HG02943 (cell line): ENCODE measurements around the gene BEGAIN.

Experiments
- ATAC-seq: cut with Tn5 transposase; IDR thresholded peaks from one replicate; pipeline ENCODE4 v1.9.1; 2021; ENCODE audit warnings: mild to moderate bottlenecking, low read depth, moderate library complexity; ENCODE audit not compliant: unreplicated experiment

Gene BEGAIN, protein sequence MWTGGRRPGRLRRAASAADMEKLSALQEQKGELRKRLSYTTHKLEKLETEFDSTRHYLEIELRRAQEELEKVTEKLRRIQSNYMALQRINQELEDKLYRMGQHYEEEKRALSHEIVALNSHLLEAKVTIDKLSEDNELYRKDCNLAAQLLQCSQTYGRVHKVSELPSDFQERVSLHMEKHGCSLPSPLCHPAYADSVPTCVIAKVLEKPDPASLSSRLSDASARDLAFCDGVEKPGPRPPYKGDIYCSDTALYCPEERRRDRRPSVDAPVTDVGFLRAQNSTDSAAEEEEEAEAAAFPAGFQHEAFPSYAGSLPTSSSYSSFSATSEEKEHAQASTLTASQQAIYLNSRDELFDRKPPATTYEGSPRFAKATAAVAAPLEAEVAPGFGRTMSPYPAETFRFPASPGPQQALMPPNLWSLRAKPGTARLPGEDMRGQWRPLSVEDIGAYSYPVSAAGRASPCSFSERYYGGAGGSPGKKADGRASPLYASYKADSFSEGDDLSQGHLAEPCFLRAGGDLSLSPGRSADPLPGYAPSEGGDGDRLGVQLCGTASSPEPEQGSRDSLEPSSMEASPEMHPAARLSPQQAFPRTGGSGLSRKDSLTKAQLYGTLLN

DNA sequence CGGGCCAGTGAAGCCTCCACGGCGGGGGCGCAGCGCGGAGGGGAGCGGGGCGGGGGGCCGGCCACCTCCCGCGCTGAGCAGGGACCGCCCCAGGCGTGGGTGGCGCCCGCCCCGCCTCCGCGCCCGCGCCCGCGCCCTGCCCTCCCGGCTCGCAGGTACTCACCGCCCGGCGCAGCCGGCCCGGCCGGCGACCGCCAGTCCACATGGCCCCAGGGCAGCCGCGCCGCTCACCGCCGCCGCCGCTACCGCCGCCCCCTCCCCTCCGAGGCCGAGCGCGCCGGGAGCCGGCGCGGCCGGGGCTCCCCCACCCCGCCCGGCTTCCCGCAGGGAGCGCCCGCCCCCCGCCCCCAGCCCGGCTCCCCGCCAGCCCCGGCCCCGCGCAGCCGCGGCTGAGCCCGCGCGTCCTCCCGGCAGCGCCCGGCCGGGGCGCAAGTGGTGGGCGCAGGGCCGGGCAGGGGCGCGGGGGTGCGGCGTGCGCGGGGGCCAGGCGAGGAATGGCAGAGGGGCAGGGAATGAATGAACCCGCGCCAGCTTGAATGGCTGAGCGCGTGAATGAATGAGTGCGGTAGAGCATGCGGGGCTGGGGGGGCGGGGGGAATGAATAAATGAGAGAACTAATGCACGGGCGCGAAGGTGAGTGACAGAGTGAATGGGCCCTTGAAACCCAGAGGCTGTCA, at the start of gene BEGAIN:
TSS of gene BEGAIN (minus strand) at position 332 of the 677 bp plus-strand sequence. CDS start at position 205, 127 bp downstream.
- ATAC-seq: no peak

DNA sequence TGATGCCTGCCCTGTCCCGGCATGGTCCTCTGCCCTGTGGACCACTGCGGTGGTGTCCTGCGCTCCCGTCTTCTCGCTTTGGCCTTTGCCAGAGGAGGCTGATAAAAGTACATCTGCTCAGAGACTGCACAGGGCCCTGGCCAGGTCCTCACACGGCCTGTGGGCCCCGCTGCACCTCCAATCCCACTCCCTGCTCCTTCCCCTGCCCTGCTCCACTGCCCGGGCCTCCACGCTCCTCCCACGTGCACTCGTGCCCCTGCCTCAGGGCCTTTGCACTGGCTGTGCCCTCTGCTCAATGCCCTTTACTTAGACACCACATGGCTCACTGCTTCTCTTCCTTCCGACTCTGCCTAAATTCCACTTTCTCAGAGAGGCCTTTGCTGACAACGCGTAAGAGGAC, 49.3 kb upstream of the BEGAIN start:
- ATAC-seq: no peak

DNA sequence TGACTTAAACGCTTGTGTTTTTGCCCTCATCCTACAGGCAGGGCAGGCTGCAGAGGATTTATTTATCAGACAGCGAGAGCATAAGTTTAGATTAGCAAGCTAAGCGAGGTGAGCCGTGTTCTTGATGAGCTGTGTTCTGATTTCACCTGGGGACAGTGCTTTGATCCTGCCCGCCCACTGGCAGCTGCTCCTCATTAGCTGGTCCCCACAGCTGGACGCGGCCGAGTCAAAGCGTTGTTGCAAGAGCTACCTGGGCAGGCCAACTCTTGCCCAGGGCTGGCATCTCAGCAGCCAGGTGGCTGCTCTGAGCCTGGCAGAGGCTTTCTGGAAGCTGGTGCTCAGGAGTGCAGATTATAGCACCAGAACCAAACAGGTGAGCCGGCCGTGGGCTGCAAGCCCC, 46.8 kb upstream of the BEGAIN start:
- no peak for ATAC-seq

DNA sequence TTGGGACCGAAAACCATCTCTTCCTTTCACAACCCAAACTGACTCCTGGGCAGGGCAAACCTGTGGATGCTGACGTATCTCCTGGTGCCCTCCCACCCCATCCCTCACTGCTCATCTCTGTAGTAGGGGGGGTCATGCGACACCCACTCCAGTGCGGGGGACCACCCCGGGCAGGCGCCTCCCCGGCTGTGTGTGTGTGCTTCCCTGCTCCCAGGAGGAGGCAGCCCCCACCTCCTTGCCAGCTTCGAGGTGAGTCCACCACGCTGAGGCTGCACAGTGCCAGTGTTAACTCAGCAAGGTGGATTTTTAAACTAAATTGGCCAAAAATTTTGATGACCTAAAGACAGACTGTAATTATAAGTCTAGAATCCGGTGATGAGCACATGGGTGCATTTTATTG, 46.2 kb upstream of the BEGAIN start:
- ATAC-seq: no peak

DNA sequence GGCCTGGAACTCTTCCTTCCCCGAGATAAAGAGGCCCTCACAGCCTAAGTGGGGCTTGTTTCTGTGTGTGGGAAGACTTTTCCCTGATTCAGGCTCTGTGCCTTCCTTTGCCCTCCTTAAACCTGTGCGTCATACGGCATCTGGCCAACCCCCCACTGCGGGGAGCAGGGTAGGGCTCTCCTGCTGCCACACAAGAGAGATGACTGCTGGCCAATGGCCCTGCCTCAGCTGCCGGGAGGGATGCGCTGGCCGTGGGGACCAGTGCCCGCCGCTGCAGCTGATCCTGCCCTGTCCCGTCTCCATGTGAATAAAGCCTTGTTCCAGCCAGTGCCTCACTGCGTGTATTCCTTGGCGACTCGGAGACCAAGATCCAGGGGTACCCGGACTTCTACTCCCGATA, 42.5 kb upstream of the BEGAIN start:
- no peak for ATAC-seq

DNA sequence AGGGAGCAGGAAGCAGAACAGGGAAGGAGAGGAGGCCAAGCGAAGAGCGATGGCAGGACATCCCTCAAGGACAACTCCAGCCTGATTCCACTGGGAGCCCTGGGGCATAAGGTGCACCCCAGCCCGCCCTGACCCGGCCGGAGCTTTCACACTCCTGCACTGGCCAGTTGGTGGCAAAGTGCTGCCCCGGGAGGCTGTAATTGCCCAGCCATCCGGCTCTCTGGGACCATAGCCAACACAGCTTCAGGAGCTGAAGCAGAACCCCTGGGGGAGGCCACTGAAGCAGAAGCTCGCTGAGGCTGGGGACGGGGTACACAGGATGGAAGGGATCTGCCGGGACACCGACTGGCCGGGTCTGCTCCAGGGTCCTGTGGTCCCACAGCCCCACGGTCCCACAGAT, 41.9 kb upstream of the BEGAIN start:
- no peak for ATAC-seq

DNA sequence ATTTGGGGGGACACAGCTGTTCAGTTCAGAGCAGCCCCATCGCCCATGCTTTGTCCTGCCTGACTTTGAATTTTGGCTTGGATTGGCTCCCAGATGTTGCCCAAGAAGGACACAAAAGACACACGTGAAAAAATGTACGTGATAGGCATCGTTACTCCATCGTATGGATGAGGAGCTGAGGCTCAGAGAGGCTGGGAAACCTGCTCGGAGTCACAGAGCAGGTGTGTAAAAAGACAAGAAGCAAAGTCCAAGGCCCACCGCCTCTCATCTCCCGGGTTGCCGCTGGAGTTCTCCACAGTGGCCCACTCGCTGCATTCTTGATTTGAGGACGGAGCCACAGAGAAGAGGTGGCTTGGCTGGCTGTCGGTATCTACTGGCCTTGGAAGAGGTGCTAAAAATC, 41.0 kb upstream of the BEGAIN start:
- no peak for ATAC-seq

DNA sequence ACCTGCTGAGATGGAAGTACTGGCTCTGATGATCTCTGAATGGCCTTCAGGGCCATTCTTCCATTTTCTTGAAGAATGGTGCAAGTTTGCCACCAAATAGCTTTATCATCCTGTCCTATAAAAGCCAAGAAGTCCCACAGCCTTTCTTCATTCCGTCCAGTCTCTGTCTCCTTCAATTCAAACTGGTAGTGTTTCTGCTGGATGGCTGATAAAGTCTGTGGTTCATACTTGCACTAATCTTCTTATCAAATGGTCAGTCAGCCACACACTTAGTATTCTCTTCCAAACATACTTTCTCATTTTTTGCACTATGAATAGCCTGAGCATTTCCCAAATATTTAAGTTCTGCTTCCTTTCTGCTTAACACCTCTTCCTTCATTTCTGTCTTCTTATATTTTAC, 39.4 kb upstream of the BEGAIN start:
- ATAC-seq: no peak

DNA sequence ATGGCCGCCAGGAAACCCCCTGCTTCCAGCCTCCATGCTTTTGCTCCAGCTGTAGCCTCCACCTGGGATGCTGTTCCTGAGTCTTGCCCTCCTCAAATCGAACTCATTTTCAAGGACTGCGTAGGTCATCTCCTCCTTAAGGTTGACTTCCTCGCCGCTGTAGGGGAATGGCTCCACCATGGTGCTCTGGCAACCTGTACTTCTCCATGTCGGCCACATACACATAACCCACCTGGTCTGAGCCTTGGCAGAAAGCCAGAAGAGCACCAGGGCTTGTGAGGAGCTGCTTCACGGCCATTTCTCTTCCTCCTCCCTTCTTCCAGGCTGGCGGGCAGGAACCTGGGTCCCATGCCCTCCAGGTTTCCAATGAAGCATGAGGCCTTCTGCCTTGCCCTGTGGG, 36.7 kb upstream of the BEGAIN start:
- ATAC-seq: no peak

DNA sequence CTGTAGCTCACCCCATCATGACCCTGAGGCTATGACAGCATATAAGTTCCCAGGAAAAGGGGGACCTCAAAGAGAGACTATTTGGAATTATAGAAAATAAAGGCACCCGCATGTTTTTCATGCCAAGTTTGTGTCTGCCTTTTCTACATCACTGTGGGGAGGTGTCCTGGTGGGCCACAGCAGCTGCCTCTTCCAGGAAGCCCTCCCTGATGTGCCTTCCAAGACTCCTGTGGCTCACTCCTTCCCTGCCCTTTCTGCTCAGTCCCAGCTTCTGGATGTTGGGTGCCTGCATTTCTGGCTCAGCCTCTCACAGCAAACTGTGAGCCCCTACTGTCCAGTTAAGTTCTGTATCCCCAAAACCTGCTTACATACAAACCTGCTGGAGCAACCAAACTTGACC, 36.3 kb upstream of the BEGAIN start:
- no peak for ATAC-seq

DNA sequence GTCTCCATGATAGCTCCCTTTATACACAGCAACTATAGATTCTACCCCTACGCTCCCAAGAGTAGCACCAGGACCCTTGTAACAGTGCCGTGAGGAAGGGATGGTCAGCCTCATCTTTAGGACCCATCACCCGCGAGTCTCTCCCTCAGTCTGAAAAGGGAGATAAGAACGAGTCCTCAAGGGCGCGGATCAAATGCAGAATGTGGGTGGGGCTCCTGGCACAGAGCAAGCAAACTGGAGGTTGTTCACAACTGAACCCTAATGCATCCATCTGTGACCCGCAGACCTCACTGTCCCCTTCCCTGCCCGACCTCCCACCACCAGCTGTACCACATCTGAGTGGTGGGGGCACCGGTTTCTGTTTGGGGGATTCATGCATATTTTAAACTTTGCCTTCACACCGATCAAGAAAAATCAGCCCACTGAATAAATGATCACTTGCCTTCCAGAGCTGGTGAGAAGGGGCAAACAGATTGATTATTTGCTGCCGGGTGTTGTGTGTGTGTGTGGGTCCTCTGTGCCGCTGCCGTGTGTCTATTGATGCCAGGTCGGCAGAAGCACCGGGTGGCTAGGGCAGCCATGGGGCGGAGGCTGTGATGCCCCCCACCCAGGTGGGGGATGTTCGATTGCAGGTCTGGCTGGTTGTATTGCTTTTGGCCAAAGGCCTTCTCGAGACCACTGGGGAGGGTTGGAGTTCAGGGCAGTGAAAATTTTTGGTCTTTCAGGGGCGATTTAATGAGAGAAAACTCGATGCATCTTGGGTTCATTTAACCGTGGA, 35.7 kb upstream of the BEGAIN start:
- no peak for ATAC-seq

DNA sequence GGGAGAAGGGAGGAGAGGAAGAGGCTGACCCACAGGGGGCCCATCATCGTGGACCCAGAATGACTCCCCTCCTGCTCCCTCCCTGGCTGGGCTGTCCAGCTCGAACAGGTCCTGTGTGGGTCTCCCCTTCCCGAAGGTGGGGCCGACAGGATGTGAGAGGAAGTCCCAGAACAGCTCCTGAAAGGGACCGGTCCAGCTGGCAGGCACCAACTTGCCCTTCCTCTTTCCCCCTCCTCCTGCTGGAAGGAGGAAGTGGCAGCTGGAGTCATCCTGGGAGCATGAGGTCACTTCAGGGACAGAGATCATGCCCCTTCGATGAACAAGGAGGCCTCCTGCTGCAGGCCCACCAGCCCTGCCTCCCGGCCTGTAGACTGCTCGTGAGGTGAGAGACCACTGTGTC, 35.0 kb upstream of the BEGAIN start:
- no peak for ATAC-seq

DNA sequence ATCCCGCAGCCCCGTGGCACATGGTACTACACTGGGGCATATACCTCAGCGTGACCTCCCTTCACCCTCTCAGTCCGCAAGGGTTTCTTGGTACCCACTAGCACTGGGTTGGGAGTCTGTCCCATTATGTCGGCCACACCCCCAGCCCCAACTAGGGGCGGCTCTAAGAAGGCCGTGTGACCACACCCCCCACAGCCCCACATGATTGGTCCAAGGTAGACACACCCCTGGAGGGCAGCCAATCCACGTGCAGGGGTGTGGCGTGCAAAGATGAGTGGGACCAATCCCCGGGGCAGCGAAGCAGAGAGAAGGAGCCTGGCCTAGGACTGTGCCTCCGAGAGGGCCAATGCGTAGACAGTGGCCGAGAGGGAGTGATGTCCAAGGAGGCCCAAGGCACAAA, 34.6 kb upstream of the BEGAIN start:
- ATAC-seq: no peak

DNA sequence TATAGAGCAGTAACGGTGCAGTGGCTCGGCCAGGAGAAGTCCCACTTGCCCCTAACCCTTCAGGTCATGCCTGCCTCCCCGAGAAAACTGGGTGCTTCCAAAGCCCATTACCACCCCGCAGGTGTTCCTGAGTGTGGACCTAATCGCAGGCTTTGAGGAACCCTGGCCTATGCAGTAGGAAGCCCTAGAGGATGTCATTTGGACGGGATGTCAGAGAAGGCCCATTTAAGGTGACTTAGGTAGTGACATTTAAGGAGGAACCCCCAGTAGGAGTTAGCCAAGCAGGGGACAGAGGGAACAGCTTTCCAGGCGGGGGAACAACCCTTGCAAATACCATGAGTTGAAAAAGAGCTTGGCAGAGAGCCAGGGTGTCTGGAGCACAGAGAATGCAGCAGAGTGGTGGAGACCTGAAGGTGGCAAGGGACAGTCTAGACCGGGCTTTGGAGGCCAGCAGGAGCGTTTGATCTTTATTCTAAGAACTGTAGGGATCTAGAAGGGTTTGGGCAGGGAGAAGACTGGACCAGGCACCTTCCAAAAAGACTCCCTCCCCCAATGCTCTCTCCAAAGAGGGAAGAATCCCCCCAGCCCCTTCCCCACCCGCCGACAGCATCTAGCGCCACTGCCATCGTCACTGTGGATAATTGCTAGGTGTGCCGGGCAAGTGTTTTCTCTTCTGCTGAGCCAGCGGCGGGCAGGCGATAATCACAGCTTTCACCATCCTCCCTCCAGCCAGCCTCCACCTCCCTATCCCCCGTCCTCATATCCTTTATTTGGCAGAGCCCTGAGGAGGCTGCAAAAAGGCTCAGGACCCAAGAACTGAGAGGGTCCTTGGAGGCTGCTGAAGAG, 33.3 kb upstream of the BEGAIN start:
- no peak for ATAC-seq

DNA sequence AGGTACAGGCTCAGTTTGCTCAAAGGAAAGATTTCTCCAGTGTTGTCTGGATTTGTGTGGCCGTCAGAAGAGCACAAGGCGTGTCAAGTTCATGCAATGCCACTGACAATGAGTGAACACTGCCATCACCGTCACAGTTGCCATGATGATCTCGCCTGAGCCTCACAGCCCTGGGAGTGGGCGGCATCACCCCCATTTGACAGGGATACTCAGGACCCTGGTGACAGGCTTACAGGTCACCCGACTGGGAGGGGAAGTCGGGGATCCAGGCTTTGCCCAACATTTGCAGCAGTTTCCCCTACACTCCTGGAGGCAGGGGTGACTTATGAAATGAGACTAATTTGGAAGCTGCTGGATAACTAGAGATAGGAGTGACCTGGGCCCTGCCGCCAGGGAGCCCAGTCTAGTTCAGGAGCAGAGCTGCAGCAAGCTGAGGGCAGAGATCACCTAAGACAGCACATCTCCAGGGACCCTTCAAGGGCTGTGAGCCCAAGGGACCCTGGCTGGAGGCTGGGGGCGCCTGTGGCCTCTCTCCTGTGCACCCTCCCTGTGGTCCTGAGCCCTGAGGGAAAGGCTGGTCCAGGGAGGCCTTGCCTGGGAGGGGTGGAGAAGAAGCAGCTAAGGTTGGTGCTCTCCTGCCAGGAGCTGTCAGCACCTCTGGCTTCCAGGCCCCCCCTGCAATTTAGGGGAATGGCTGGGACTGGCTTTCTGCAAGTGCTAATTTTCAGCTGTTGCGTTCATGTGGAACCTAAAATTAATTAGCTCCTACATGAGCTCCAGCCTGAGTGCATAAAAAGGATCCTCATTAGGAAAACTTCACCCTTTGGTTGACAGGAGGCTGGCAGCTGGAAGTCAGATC, 32.4 kb upstream of the BEGAIN start:
- no peak for ATAC-seq

DNA sequence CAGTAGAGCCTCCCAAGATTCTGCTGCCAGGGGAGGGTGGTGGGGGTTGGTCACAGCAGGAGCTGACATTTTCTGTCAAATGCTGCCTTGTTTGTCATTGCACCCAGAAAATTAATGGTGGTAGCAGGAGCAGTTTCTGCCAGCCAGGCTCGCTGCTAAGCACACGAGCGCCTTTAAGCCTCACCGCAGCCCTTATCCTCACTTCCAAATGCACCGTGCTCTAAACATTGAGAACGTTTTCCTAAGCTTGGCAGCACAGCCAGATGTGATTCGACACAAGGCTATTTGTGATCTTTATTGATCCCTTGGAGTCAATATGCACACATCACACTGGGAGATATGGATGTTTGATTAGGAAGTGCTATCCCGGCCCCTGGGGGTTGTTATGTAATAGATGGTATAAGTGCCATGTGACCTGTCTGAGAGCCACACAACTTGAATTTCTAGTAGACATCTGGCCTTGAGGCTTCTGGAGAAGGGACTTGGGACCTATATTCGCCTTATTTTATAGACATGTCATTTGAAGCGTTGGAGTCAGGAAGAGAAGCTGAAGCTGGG, 31.6 kb upstream of the BEGAIN start:
- ATAC-seq: no peak

DNA sequence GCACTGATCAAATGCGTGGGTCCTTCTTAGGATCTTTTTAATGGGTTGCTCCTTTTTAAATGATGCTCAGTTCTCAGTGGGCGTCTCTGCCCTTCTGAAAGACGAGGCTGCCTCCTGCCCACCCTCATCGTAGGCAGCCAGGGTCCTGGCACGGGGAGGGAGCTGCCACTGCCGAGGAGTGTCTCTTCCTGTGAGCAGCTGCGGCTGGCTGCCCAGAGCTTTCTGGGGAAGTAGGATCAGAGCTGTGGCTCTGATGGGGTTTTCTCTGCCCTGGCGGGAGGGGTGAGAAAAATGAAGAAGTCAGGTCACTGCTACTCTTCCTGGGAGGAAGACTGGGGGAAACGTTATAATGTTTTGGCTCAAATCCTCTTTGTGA, 31.1 kb upstream of the BEGAIN start:
- ATAC-seq: no peak

DNA sequence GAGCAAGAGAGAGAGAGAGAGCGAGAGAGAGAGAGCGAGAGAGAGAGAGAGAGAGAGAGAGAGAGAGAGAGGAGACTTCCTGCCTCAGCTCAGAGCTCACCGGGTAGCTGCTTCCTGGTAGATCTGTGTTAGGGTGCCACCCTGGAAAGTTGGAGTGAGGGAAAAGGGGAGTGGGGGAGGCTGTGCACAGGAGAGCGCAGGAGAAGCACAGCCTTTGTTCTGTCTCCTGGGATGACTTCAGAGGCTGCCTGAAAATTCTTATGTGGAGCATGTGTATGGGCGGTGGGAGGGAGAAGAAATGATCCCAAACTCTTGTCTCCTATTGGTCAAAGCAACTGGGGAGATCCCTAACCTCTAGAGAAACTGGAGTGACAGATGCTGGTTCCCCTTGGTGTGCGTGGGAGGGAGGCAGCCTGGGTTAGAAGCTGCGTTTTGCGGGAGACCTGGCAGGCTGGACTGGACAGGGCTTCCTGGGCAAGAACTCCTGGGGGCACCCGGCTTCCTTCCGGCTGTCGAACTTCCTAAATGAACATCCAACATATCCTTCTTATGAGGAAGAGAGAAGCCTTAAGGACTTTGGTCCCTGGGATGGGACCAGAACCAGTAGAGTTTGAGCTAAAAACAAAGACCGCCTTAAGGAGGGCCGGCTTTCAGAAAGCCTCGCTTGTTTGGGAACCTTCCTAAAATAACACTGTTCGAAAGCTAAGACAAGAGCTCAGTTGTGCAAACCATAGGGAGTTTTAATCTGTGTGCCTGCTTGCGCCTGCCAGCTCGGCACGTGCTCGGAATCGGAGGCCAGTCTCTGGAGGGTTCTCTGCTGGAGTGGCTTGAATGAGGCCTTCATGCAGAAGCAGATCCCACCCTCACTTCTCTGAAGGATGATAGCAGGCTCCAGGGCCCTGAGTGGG, 30.4 kb upstream of the BEGAIN start:
- no peak for ATAC-seq
